SU-DHL-6 (cell line): ENCODE results near the gene NSRP1.
"Not testable (repeated sequence)": the region's sequence is repeated elsewhere in the genome, so short reads cannot be mapped to it uniquely, and the experiment has no call there.

Source experiments
- H2AFZ ChIP-seq: fragments of 200-600 bp; sonication (generic); 2 replicates; pipeline ENCODE4 v1.6.1; 2014; ENCODE audit warnings: low read depth, mild to moderate bottlenecking, moderate library complexity, mixed read lengths, antibody characterized with exemption, low read length; ENCODE audit not compliant: severe bottlenecking
- H3F3A ChIP-seq: fragments of 200-600 bp; shearing (Covaris generic); 2 replicates; pipeline ENCODE4 v1.6.0; 2016; ENCODE audit warnings: antibody characterized with exemption, mild to moderate bottlenecking; ENCODE audit not compliant: insufficient read depth
- H3K27ac ChIP-seq: fragments of 200-600 bp; sonication (generic); 2 replicates; pipeline ENCODE4 v1.5.1; 2016; ENCODE audit warnings: low read depth, mild to moderate bottlenecking, low read length, moderate library complexity, mixed read lengths
- H3K27me3 ChIP-seq: fragments of 200-600 bp; sonication (generic), shearing (Covaris generic); 2 replicates; pipeline ENCODE4 v1.6.0; 2014; ENCODE audit warnings: mild to moderate bottlenecking, low read length
- H3K36me3 ChIP-seq: fragments of 200-600 bp; sonication (generic); 2 replicates; pipeline ENCODE4 v1.6.1; 2014; ENCODE audit warnings: mild to moderate bottlenecking, low read length, mixed read lengths
- H3K4me2 ChIP-seq: fragments of 300-600, 200-600 bp; shearing (Covaris generic), sonication (generic); 2 replicates; pipeline ENCODE4 v1.6.0; 2014; ENCODE audit warnings: low read length, low read depth, mild to moderate bottlenecking; ENCODE audit not compliant: poor library complexity, severe bottlenecking
- H3K4me3 ChIP-seq: fragments of 200-600 bp; sonication (generic); 2 replicates; pipeline ENCODE4 v1.5.1; 2014; ENCODE audit warnings: antibody characterized with exemption, low read length, mild to moderate bottlenecking, mixed read lengths; ENCODE audit not compliant: insufficient read depth, poor library complexity, severe bottlenecking
- H3K79me2 ChIP-seq: fragments of 200-600 bp; sonication (generic); 2 replicates; pipeline ENCODE4 v1.6.1; 2014; ENCODE audit warnings: mild to moderate bottlenecking, low read length, moderate library complexity; ENCODE audit not compliant: insufficient read depth
- H3K9ac ChIP-seq: fragments of 200-600 bp; sonication (generic); 2 replicates; pipeline ENCODE4 v1.7.0; 2014; ENCODE audit warnings: mild to moderate bottlenecking, low read length
- H3K9me2 ChIP-seq: fragments of 200-600 bp; sonication (generic); replicated peaks from 2 replicates; pipeline ENCODE4 v1.6.1; 2014; ENCODE audit warnings: low read length; ENCODE audit not compliant: insufficient read depth
- H3K9me3 ChIP-seq: fragments of 200-600 bp; sonication (generic); 2 replicates; pipeline ENCODE4 v1.6.1; 2014; ENCODE audit warnings: low read length, mixed read lengths; ENCODE audit not compliant: insufficient read depth
- H4K20me1 ChIP-seq: fragments of 200-600 bp; sonication (generic); 2 replicates; pipeline ENCODE4 v1.6.1; 2014; ENCODE audit warnings: low read depth, mild to moderate bottlenecking, antibody characterized with exemption, low read length, moderate library complexity, mixed read lengths
- EZH2phosphoT487 ChIP-seq: fragments of 200-600 bp; sonication (generic), shearing (Covaris generic); conservative IDR thresholded peaks from 2 replicates; pipeline ENCODE4 v1.6.1; 2018; ENCODE audit warnings: mild to moderate bottlenecking, antibody characterized with exemption, low read length, moderate library complexity, mixed read lengths
- TF ChIP-seq, protein P1 (sequence below): fragments of 200-600 bp; sonication (generic); IDR thresholded peaks from one replicate; pipeline ENCODE4 v1.5.1; 2017; ENCODE audit warnings: antibody characterized with exemption, mild to moderate bottlenecking, low read length, moderate library complexity; ENCODE audit not compliant: insufficient read depth, poor library complexity, severe bottlenecking

Gene NSRP1

DNA sequence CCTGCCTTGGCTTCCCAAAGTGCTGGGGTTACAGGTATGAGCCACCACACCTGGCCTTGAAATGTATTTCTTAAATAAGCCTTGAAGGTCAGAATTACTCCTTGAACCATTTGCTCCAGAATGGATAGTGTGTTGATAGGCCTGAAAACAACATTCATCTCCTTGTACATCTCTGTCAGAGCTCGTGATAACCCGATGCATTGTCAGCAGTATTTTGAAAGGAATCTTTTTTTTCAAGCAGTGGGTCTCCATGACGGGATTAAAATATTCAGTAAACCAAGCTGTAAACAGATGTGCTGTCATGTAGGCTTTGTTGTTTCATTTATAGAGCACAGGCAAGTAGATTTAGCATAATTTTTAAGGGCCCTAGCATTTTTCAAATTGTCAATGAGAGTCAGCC lies 16.6 kb downstream of the NSRP1 start:
- Histone ChIP-seq H2AFZ (no peak overlapping the region), H3F3A (no peaks in the 10 kb centered on the region), H4K20me1 (peaks cover 7% of the 10 kb centered on the region; the same call in 1 of the 2 replicates), H3K4me3 (no peak overlapping the region), H3K27ac (no peak overlapping the region), H3K9me2 (no peaks in the 10 kb centered on the region), H3K36me3 (peaks cover 15% of the 10 kb centered on the region; the same call in 1 of the 2 replicates), H3K4me2 (no peak overlapping the region), H3K9ac (no peak overlapping the region), H3K9me3 (no peaks in the 10 kb centered on the region), H3K79me2 (peaks cover 37% of the 10 kb centered on the region), H3K27me3 (no peaks in the 10 kb centered on the region)
- TF ChIP-seq, protein P1, sequence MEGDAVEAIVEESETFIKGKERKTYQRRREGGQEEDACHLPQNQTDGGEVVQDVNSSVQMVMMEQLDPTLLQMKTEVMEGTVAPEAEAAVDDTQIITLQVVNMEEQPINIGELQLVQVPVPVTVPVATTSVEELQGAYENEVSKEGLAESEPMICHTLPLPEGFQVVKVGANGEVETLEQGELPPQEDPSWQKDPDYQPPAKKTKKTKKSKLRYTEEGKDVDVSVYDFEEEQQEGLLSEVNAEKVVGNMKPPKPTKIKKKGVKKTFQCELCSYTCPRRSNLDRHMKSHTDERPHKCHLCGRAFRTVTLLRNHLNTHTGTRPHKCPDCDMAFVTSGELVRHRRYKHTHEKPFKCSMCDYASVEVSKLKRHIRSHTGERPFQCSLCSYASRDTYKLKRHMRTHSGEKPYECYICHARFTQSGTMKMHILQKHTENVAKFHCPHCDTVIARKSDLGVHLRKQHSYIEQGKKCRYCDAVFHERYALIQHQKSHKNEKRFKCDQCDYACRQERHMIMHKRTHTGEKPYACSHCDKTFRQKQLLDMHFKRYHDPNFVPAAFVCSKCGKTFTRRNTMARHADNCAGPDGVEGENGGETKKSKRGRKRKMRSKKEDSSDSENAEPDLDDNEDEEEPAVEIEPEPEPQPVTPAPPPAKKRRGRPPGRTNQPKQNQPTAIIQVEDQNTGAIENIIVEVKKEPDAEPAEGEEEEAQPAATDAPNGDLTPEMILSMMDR, result no peak

DNA sequence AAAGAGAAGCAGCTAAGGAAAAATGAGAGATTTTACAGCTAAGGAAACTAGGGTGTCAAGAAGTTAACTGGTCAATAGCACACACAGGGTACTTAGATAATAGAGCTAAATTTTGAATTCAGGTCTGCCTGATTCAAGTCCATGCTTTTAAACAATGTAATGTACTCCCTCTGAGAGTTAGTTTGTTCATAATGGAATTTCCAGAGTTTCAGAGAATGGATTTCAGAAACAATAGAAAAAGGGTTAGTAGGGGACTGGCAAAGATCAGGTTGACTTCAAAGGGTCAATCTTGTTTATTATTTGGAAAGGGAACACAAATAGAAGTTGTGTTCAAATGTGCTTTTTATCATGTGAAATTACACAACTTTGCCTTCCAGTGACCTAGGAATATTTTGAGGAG lies 17.9 kb downstream of the NSRP1 start:
- H3K79me2 ChIP-seq, result peaks cover 39% of the 10 kb centered on the region

DNA sequence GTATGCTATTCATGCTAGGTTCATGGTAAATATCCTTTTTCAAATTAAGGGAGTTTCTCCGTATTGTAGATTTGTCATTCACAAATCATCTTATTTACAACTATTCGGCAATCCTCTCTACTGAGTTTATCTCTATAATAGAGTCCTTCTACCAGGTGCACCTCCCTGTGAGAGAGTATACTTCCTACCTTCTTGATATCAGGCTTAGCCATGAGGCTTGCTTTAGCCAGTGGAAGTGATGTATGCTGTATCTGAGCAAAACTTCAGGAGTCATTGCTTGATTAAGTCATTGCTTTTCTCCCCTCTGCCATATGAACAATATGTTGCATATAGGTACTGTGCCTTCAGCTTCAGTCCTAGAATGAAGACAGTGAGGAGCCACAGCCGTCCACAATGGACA lies 20.5 kb downstream of the NSRP1 start:
- no peaks in the 10 kb centered on the region for H3K27me3 ChIP-seq
- no peaks in the 10 kb centered on the region for H3F3A ChIP-seq
- H3K9me2 ChIP-seq, result no peaks in the 10 kb centered on the region
- H3K9me3 ChIP-seq, result no peaks in the 10 kb centered on the region
- H4K20me1 ChIP-seq, result no peaks in the 10 kb centered on the region
- no peak overlapping the region for H3K4me2 ChIP-seq
- TF ChIP-seq, protein P1, result no peak
- no peak for TF ChIP-seq EZH2phosphoT487
- H3K9ac ChIP-seq, result no peak overlapping the region
- H3K27ac ChIP-seq, result no peak overlapping the region
- no peak overlapping the region for H2AFZ ChIP-seq
- H3K4me3 ChIP-seq, result no peak overlapping the region
- H3K79me2 ChIP-seq, result peaks cover 53% of the 10 kb centered on the region
- peaks cover 3% of the 10 kb centered on the region; the same call in 1 of the 2 replicates for H3K36me3 ChIP-seq

More for the DNA sequence above, 17.9 kb downstream of the NSRP1 start:
- no peak overlapping the region for H3K9ac ChIP-seq
- no peaks in the 10 kb centered on the region for H3K27me3 ChIP-seq
- no peaks in the 10 kb centered on the region for H3K9me3 ChIP-seq
- no peak for TF ChIP-seq EZH2phosphoT487
- TF ChIP-seq, protein P1, result no peak
- H3K9me2 ChIP-seq, result no peaks in the 10 kb centered on the region
- no peak overlapping the region for H2AFZ ChIP-seq
- 0 out of 2 replicates have a peak, but pooled peaks cover under 1% of the 10 kb centered on the region for H4K20me1 ChIP-seq
- H3K27ac ChIP-seq, result no peak overlapping the region
- peaks cover 3% of the 10 kb centered on the region; the same call in 1 of the 2 replicates for H3K36me3 ChIP-seq
- H3F3A ChIP-seq, result no peaks in the 10 kb centered on the region
- no peak overlapping the region for H3K4me3 ChIP-seq
- H3K4me2 ChIP-seq, result no peak overlapping the region

- not testable (repeated sequence) for H3K9me3 ChIP-seq, H3K4me2 ChIP-seq, H3K4me3 ChIP-seq, H4K20me1 ChIP-seq, H3K27ac ChIP-seq, H2AFZ ChIP-seq, H3K9me2 ChIP-seq, H3K27me3 ChIP-seq, H3K9ac ChIP-seq, H3K36me3 ChIP-seq
- Histone ChIP-seq H3F3A (peaks cover 22% of the 10 kb centered on the region), H3K79me2 (peaks cover 54% of the 10 kb centered on the region)
Measured at GRCh38 chr17:30147860-30148259, 31.2 kb downstream of the NSRP1 start.
